Measurements from ENCODE around the gene RPS29. TPM values are rescaled to one million over a fixed set of nuclear protein-coding genes. Genes with fewer than 3 reads are reported as not detected.
"Not testable (repeated sequence)": the region's sequence is repeated elsewhere in the genome, so short reads cannot be mapped to it uniquely, and the experiment has no call there.

The RPS29 gene
- total RNA-seq, 1 donor from 2014 or later, result 612 TPM

GRCh38 chr14:49607583-49607982 lies 21.4 kb upstream of the RPS29 start:
- no peak for DNase-seq (ENCODE audit: low spot score)
- intact Hi-C loops (cut with DNase I), result no loop called here

- intact Hi-C loops (cut with DNase I), result no loop called here
- peak; percentile 95 for DNase-seq (ENCODE audit: low spot score)
Observed at GRCh38 chr14:49598485-49599300, 12.5 kb upstream of the RPS29 start, which contains the start of gene LRR1. TSS of gene LRR1 (plus strand) at chr14:49598940. CDS start at chr14:49599021, 81 bp downstream.

DNA sequence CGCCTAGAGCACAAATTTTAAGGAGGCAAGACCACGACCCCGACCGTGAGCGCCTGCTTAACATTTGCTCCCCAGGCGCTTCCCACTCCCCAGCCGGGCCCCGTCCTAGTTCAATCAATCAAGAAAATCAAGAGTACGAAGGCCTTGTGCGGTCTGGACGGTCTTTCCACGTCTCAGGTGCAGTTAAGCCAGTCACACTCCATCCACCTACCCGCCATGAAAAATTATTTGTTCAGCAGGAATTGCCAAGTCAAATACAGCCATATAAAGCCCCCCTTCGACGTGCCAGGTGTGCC lies 12.0 kb upstream of the RPS29 start:
- intact Hi-C loops (cut with DNase I), result no loop called here
- no peak for DNase-seq (ENCODE audit: low spot score)

DNA sequence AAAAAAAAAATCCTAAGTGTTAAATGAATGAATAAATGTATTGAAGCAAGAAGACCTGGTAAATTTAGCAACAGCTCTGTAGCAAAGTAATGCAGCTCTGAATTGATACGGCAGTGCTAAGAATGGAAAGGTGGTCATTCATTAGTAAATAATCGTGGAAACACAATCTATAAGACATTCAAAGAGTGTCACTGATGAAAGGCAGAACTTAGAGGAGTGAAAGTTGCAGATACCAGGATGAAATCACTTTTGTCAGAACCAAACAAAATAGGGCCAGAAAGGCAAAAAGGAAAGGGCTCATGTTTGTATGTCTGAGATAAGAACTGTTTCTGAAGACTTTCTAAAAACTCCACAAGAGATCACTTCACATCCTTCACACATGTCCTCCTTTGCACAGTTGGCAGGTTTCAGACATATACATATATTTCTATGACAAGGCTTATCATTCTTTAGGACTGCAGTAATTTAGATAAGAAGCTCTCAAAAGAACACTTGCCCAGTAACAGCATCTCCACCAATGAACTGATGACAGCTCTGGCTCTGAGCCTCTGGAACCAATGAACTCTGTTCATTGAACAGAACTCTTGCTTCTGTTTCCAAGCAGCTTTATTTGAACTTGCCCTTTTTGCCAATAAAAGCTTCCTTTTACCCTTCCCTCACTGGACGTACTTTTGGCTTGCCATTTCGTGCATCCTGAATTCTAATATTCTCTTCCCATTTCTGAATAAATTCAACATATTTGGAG lies 8.3 kb upstream of the RPS29 start:
- intact Hi-C loops (cut with DNase I), result no loop called here
- DNase-seq (ENCODE audit: low spot score), result no peak

GRCh38 chr14:49593016-49593415 lies 6.8 kb upstream of the RPS29 start:
- intact Hi-C loops (cut with DNase I), result no loop called here
- no peak for DNase-seq (ENCODE audit: low spot score)

- intact Hi-C loops (cut with DNase I), result no loop called here
- no peak for DNase-seq (ENCODE audit: low spot score)
Observed at GRCh38 chr14:49589387-49589786, 3.2 kb upstream of the RPS29 start.

DNA sequence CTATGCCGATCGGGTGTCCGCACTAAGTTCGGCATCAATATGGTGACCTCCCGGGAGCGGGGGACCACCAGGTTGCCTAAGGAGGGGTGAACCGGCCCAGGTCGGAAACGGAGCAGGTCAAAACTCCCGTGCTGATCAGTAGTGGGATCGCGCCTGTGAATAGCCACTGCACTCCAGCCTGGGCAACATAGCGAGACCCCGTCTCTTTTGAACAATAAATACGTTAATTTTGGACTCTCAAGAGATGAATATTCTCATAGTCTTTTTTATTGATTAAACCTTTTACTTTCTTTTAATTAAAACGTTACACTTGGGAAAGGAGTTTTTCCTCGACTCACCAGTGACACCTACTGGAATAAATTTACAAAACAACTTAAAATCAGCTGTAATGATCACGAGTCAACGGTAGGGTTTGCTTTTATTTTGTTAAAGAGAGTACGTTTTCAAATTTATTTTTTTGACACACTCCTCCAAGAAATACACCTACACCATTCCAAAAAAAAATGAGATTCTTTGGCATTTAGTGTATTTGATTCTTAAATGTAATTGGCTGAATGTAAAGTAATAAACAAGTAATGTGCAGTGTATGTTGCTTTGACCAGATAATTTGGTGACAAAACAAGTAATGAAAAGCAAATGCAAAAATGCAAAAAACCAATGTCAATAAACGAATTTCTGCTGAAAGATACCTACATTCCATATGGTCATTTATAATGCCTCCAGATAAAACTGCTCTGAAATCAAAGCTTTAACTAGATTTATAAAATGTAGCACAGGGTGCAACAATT lies 687 bp upstream of the RPS29 start:
- no peak for DNase-seq (ENCODE audit: low spot score)
- intact Hi-C loops (cut with DNase I), result no loop called here

DNA sequence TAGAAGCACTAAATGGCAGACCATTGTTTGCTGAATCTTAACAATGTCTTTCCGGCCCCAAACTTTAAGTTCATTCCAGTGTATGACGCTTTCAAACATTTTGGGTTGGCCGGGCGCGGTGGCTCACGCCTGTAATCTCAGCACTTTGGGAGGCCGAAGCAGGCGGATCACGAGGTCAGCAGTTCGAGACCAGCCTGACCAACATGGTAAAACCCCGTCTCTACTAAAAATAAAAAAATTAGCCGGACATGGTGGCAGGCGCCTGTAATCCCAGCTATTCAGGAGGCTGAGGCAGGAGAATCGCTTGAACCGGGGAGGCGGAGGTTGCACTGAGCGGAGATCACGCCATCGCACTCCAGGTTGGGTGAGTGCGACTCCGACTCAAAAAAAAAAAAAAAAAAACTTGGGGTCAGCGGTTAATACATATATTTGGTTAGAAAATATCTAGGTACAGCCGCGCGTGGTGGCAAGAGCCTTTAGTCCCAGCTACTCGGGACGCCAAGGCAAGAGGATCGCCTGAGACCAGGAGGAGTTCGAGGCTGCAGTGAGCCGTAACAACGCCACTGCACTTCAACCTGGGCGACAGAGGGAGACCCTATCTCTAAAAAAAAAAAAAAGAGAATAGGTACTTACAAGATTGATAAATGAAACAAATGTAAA lies 1.1 kb downstream of the RPS29 start:
- DNase-seq (ENCODE audit: low spot score); intact Hi-C loops (cut with DNase I): not testable (repeated sequence)

GRCh38 chr14:49584058-49584457 lies 2.1 kb downstream of the RPS29 start:
- DNase-seq (ENCODE audit: low spot score), result no peak
- intact Hi-C loops (cut with DNase I), result no loop called here

- intact Hi-C loops (cut with DNase I), result no loop called here
- no peak for DNase-seq (ENCODE audit: low spot score)
Observed at GRCh38 chr14:49583629-49584028, 2.6 kb downstream of the RPS29 start.

GRCh38 chr14:49582113-49582977 lies 3.8 kb downstream of the RPS29 start:
- intact Hi-C loops (cut with DNase I), result no loop called here
- DNase-seq (ENCODE audit: low spot score), result no peak

GRCh38 chr14:49581209-49582112 lies 4.7 kb downstream of the RPS29 start:
- DNase-seq (ENCODE audit: low spot score), result no peak
- intact Hi-C loops (cut with DNase I), result no loop called here

DNA sequence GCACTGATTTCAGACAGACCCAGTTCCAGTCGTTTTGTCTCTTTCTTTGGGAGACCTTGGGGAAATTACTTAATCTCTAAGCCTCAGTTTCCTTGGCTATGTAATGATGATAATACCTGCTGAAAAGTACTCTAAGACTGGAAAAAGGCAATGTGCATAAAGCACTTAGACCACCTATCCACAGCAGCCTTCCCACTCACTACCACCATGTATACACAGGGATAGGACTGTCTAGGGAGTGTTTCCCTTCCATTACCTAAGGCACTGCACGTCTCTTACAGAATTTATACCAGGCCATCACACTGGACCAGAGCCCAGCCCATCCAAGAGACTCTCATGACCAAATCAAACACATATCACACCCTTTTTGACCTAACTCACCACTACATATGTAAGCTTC lies 6.3 kb downstream of the RPS29 start:
- DNase-seq (ENCODE audit: low spot score), result no peak
- intact Hi-C loops (cut with DNase I), result no loop called here

- intact Hi-C loops (cut with DNase I), result no loop called here
- no peak for DNase-seq (ENCODE audit: low spot score)
Observed at GRCh38 chr14:49578141-49578540, 8.0 kb downstream of the RPS29 start.

DNA sequence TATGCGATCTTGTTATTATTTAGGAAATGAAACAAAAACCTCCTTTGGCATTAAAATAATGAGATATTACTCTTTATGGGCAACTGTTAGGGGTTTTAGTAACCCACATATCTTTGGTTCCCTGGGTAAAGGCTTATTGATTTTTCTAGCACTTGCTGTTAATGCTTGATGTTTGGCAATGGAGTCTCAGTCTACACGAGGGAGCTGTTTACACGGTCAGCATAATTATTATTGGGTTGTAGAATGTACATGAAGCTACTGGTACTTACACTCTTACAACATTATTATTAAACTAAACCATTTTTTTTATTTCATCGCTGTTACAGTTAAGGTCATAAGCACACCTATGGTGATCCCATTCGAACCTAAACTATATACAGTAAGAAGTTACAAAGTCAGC lies 12.1 kb downstream of the RPS29 start:
- DNase-seq (ENCODE audit: low spot score), result no peak

GRCh38 chr14:49569281-49569680 lies 16.9 kb downstream of the RPS29 start:
- intact Hi-C loops (cut with DNase I), result no loop called here
- DNase-seq (ENCODE audit: low spot score), result no peak

More for the DNA sequence above, 12.1 kb downstream of the RPS29 start:
- intact Hi-C loops (cut with DNase I), result no loop called here

GRCh38 chr14:49566714-49567113 lies 19.5 kb downstream of the RPS29 start:
- intact Hi-C loops (cut with DNase I), result no loop called here
- DNase-seq (ENCODE audit: low spot score), result no peak

All from cardiac septum (tissue), 1 donor.